Raji (cell line): ENCODE data around the gene TACSTD2.

Experiments
- POLR2A ChIP-seq: IDR thresholded peaks from 2 replicates; pipeline ENCODE4 v1.6.1; 2011; ENCODE audit warnings: low read depth, low read length, control low read depth; ENCODE audit not compliant: insufficient read depth

TACSTD2 gene, protein sequence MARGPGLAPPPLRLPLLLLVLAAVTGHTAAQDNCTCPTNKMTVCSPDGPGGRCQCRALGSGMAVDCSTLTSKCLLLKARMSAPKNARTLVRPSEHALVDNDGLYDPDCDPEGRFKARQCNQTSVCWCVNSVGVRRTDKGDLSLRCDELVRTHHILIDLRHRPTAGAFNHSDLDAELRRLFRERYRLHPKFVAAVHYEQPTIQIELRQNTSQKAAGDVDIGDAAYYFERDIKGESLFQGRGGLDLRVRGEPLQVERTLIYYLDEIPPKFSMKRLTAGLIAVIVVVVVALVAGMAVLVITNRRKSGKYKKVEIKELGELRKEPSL

DNA sequence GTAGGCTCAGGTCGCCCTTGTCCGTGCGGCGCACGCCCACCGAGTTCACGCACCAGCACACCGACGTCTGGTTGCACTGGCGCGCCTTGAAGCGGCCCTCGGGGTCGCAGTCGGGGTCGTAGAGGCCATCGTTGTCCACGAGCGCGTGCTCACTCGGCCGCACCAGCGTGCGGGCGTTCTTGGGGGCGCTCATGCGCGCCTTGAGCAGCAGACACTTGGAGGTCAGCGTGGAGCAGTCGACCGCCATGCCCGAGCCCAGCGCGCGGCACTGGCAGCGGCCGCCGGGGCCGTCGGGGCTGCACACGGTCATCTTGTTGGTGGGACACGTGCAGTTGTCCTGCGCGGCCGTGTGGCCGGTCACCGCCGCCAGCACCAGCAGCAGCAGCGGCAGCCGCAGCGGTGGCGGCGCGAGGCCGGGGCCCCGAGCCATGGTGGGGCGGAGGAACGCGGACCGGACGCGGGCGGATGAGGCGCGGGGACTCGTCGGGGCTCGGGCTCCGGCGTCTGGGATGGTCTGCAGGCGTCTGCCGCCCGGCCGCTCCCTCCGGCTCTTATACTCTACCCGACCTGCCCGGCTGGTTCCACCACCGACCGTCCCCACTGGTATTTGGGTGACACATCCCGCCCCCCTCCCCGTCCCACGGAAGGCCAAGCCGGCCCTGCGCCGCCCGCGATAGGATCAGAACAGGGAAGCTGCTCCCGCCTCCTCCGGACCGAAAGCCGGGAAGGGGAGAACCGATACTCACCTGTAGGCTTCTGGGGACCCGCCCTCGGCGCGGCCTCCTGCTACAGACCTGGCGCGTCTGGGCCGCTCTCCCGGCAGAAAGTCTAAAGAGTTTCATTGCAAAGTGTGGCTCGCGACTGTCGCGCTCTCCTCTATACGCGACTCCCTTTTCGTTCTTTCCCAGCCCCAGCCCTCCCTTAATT is at the start of gene TACSTD2:
TACSTD2 (minus strand) TSS at position 526 of the 927 bp plus-strand sequence; CDS start at position 430, 96 bp downstream.
- no peak for TF ChIP-seq POLR2A

DNA sequence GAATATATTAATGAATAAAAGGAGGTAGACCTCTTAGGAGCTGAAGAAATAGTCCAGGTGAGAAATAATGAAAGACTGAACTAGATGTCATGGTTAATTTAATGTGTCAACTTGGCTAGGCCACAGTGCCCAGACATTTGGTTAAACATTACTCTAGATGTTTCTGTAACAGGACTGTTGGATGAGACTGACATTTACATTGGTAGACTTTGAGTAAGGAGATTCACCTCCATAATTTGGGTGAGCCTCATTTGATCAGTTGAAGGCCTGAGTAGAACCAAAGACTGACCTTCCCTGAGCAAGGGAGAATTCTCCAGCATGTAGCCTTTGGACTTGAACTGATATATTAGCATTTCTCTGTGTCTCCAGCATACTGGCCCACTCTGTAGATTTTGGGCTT is 49.2 kb upstream of the TACSTD2 start:
- TF ChIP-seq POLR2A = no peak

DNA sequence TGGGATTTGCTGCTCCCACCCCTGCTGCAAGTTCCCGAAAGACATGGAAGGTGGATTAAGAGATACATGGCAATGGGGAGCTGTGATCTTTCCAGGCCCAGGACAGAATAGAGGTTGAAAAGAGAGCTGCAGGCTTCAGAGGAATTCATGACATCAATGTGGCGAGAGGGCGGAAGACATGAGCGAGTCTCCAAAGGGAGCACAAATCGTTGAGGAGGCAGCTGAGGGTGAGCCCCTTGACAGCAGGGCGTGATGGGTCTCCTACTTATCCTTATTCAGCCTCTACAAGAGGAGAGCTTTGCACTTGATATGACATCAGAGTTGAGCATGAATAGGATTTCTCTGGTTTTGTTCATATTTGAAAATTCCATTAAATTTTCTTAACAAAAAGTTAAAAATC is 45.5 kb upstream of the TACSTD2 start:
- TF ChIP-seq POLR2A = no peak

DNA sequence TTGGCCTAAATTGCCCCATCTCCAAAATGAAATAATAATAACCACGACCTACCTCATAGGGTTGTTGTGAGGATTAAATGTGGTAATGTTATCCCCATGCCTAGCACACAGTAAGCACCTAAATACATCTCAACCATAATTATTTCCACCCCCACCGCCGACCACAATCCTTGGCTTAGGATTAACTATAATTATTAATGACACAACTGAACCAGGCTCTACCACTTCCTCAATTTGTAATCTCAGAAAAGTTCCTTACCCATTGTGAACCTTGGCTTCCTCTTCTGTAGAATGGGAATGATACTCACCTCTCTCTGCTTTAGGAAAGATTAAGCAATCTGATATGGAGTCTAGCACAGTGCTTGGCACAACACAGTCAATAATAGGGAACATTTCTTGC is 44.3 kb upstream of the TACSTD2 start:
- no peak for TF ChIP-seq POLR2A

DNA sequence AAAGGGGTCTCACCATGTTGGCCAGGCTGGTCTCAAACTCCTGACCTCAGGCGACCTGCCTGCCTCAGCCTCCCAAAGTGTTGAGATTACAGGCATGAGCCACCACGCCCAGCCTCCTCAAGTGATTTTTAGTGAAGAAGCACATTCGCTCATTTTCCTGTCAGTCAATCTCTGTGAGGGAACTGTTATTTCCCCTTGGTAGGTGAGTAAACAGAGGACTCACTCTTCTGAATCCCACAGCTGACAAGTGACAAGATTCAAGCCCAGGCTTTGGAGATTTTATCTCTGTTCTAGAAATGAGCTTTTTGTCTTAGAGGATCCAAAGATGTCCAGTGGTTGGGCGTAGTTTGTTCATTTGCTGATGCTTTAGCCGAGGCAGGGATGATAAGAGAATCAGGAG is 43.9 kb upstream of the TACSTD2 start:
- TF ChIP-seq POLR2A = no peak

DNA sequence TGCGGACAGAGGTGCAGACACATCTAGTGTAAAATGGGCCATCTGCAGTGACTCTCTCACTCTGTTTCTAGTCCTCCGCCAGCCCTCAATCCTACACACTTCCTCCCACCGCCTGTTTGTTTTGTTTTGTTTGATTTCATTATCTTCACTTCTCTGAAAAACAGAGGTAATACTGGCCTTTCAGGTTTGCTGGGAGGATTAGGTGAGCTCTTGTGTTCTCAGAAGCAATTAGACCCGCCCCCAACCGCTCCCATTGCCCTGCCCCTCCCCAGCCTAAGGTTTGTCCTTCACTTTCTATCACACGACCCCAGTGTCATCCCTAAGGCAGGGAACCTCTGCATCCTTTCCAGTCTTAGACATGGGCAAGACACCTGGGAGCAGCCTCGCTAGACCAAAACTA is 43.2 kb upstream of the TACSTD2 start:
- no peak for TF ChIP-seq POLR2A

DNA sequence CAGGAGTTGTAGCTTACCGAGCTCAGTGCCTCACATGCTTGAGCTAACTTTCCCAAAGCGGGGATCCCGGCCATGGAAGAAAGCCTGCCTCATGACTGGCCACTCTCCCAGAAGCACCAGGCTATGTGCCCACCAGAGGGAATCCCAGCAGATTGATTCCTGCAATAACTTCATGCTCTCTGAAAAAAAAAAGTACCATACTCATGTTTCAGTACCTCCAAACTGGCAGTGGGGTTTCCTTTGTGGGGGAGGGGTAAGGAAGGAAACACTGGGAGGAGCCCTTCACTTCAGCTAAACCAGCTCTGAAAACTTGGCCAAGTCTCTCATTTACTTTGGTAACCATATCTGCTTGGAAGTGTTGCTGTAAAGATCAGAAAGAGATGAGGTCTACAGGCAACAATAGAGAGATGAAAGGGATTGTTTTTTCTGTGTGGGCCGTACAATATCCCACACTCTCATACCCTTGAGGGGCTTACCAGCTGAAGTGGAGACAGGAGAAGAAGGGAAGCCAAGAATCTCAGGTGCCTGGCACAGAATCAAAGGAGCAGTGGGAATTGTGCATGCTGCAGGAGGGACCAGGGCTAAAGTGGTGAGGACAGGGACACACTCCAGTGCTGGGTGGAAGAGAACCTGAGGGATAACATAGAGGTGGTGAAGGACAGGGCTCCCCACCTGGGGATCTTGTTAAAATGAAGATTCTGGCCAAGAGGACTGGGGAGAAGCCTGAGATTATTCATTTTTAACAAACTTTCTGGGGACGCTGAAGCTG is 42.4 kb upstream of the TACSTD2 start:
- no peak for TF ChIP-seq POLR2A

DNA sequence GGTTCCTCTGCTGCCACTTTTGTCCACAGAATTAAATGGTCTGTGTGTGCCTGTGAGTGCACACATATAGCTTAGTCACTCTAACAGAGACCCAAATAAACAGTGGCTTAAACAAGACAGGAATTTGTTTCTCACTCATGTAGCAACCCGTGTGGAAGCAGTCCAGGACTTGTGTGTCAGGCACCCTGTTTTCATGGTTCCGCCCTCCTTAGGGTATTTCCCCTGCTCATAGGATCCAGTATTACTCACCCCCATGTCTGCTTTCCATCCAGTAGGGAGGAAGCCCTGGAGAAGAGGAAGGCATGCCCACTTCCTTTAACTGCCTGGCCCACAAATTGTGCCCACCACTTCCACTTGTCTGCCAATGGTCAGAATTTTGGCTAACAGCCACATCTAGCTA is 41.3 kb upstream of the TACSTD2 start:
- no peak for TF ChIP-seq POLR2A

DNA sequence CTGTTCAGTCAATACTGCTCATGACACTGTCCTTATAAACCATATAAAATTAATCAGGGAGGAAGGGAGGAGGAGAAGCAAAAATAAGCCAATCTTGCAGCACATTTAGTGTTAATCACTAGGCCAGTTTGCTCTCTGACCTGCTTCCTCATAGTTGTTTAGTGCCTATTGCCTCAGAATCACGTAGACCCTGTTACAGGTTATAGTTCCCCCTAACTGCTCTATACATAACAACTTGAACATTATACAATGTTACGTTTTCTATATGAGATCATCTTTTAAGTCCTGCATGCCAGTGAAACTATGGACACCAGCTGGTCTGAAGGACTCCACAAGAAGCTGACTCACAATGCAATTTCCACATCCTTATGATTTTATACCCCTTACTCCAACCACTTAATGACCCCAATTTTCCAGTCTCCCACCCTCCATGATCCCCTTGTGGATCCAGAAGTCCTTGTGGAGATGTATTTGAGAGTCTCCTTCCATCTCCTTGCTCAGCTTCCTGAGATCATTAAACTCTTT is 34.9 kb upstream of the TACSTD2 start:
- no peak for TF ChIP-seq POLR2A

DNA sequence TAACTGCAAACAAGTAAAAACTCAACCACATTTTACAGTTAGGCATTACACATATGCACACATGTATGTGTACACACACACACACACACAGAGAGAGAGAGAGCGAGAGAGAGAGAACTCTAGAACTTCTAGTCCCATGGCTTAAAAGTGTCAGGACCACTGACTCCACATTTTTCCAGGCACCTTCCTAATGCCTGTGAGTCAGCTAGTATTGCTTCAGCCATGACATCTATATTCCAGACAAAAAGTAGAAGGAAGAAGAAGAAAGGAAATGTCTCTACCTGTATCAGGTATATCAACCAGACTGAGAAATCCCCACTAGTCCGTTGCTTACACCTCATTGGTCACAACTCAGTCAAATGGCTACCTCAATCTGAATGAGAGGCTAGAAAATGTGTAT is 31.9 kb upstream of the TACSTD2 start:
- no peak for TF ChIP-seq POLR2A

DNA sequence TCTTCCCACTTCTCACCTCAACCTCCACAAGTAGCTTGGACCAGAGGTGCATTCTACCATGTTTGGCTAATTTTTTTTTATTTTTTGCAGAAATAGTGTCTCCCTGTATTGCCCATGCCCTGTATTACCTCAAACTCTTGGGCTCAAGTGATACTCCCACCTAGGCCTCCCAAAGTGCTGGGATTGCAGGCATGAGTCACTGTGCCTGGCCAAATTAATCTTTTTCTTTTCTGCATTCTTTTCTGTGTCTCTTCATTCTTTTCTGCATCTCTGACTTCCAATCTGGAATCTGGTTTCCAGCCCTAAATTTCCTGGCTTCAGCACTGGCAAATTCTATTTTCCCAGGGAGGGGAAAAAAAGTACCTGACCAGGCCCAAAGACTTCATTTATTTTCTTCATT is 31.2 kb upstream of the TACSTD2 start:
- TF ChIP-seq POLR2A = no peak

DNA sequence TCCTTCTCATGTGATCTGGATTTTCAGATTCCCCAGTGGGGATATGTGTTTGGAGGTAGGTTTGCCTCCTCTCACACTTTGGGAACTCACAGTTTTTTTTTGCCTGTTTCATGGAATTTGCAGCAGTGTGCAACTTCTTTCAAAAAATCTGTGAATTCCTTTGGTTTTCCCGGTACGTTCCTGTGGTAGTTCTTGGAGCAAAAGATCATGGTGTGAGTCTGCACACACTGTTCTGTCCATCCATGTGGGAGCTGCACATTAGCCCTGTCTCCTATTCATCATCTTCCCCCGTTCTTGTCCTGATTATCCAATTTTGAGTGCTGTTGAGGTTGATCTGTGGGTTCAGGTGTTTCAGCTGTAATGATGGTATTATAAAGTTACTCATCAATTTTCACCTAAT is 30.3 kb upstream of the TACSTD2 start:
- no peak for TF ChIP-seq POLR2A

DNA sequence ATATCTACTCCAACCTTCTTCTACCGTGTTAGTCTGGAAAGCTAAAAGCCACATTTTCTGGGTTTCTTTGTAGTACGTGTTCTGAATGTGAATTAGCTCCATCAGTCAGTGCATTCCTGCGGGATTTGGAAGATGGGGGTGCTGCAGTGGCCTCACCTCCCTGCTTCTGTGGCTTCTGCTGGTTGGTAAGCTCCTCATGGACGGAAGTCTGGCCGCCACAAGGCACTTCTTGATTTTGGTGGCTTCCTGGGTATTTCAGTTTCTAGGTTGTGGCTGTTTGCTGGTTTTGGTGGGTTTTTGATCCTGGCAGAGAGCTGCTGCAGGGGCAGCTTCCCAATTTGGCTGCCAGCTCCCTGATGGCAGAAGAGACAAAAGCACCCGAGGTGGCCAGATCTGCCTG is 20.9 kb upstream of the TACSTD2 start:
- no peak for TF ChIP-seq POLR2A

DNA sequence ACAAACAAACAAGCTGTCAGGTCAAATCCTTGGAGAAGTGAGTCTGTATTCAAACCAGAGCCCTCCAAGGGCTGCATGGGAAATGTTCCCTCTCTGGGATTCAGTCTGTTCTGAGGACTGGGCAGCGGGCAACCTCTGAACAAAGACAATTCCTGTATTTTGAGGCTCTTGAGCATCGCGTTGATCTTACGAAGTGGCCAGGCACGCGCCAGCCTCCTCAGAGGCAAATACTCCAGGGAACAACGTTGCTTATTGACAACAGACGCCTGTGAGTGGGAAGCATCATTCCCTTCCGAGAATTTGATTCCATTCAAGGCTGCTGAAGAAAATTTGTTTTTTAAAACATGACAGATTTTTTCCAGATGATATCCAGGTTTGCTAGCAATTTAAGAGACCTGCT is 20.0 kb upstream of the TACSTD2 start:
- no peak for TF ChIP-seq POLR2A

DNA sequence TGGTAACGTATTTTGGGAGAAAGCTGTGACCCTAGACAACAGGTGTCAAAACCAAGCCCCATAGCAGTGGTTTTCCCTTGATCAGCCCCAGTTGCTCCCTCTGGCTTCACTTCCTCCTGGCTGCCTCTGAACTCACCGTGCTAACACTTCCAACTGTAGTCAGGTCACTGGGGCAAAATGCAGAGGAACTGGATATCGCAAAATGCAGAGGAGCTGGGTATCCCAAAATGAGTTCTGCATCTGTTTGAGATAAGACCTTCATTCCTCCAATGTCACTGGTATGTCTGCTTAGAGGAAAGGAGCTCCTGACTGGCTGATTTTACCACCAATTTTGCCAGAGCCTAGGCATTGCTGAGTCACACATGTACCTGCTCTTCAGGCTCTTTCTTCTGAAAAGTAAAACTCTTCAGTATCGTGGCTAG is 19.6 kb upstream of the TACSTD2 start:
- no peak for TF ChIP-seq POLR2A

DNA sequence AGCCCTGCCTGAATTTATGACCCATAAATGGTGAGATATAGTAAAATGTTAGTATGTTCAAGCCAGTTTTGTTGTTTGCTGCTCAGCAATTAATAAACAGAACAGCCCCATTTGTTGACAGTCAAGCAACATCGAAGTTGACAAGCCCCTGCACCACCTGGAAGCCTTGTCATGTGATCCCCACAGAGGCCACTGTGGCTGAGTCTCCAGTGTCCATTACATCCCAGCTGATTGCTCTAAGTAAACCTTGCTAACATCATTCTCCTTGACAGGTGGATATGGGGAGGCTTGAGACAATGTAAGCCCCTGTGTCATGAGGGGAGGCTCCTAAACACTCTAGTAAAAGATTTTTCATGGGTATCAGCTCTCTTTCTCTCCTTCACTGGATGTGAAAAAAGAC is 17.5 kb upstream of the TACSTD2 start:
- no peak for TF ChIP-seq POLR2A
